Erythroblast (primary cell): ENCODE data around the gene CTAGE6.
"Not testable (repeated sequence)": the region's sequence is repeated elsewhere in the genome, so short reads cannot be mapped to it uniquely, and the experiment has no call there.

Experiments used
- DNase-seq, 2 experiments: peaks; one replicate each; lab custom pipeline; 2025; lab: John Stamatoyannopoulos, UW
- GATA1 ChIP-seq: IDR thresholded peaks from 2 replicates; pipeline ENCODE4 v1.6.1; 2011; ENCODE audit warnings: low read depth, mild to moderate bottlenecking, control low read depth, low read length, moderate library complexity
- POLR2A ChIP-seq: IDR thresholded peaks from 2 replicates; pipeline ENCODE4 v1.6.1; 2011; ENCODE audit warnings: mild to moderate bottlenecking, low read length

CTAGE6 gene

GRCh38 chr7:143733876-143734275 is 23.6 kb downstream of the CTAGE6 start:
- no peak for DNase-seq
- TF ChIP-seq GATA1, result no peak
- TF ChIP-seq POLR2A, result no peak

- no peak for DNase-seq
- TF ChIP-seq POLR2A, result no peak
- no peak for TF ChIP-seq GATA1
Observed at GRCh38 chr7:143728333-143728862, 29.1 kb downstream of the CTAGE6 start.

- DNase-seq, result not testable (repeated sequence)
Observed at GRCh38 chr7:143727561-143727960, 29.9 kb downstream of the CTAGE6 start.

GRCh38 chr7:143726143-143726542 is 31.4 kb downstream of the CTAGE6 start:
- not testable (repeated sequence) for DNase-seq

- DNase-seq, result not testable (repeated sequence)
Observed at GRCh38 chr7:143720335-143720734, 37.2 kb downstream of the CTAGE6 start.

GRCh38 chr7:143715543-143716193 is 41.8 kb downstream of the CTAGE6 start:
- DNase-seq, result not testable (repeated sequence)

- not testable (repeated sequence) for DNase-seq
Observed at GRCh38 chr7:143714581-143715454, 42.7 kb downstream of the CTAGE6 start.

GRCh38 chr7:143712381-143712780 is 45.1 kb downstream of the CTAGE6 start:
- DNase-seq, result not testable (repeated sequence)

- DNase-seq, result not testable (repeated sequence)
Observed at GRCh38 chr7:143711727-143712324, 45.7 kb downstream of the CTAGE6 start.

- not testable (repeated sequence) for DNase-seq
Observed at GRCh38 chr7:143709895-143710294, 47.6 kb downstream of the CTAGE6 start.
